Panc1 (cell line): Measurements from ENCODE around the gene MAFB. TPM values are rescaled to one million over a fixed set of nuclear protein-coding genes. Genes with fewer than 3 reads are reported as not detected.

Experiments used
- ATAC-seq: fragments of 200-7000 bp; cut with Tn5 transposase; 2 replicates; pipeline ENCODE4 v1.9.1; 2020; ENCODE audit warnings: mild to moderate bottlenecking, moderate library complexity
- BruUV-seq: library from RNA; stranded (reverse); fragments of 400-500 nt; replicated peaks from 2 replicates; lab custom pipeline; 2021; lab: Mats Ljungman, UMichigan
- CTCF ChIA-PET: fragments of 300-600 bp; sonication (Branson Sonifier 250); formaldehyde crosslinking; loops from one replicate; lab custom pipeline; 2022; ENCODE audit warnings: antibody characterized with exemption; lab: Charles Lee
- POLR2A ChIA-PET: fragments of 300-600 bp; sonication (Branson Sonifier 250); formaldehyde crosslinking; loops from one replicate; lab custom pipeline; 2022; ENCODE audit warnings: antibody characterized with exemption; lab: Charles Lee
- DNase-seq: peaks from one replicate; pipeline ENCODE4 v3.0.0-alpha.2; 2010; ENCODE audit warnings: low read depth, low spot score
- H3K27ac ChIP-seq: 2 replicates; pipeline ENCODE4 v1.5.1; 2011; ENCODE audit warnings: mild to moderate bottlenecking, low read length, inconsistent platforms
- H3K27me3 ChIP-seq: fragments of 200-500 bp; sonication (Bioruptor generic); 2 replicates; pipeline ENCODE4 v1.6.0; 2014; ENCODE audit warnings: low read length, inconsistent platforms; ENCODE audit not compliant: control insufficient read depth, insufficient read depth
- H3K36me3 ChIP-seq: fragments of 200-500 bp; sonication (Bioruptor generic); 2 replicates; pipeline ENCODE4 v1.5.1; 2014; ENCODE audit warnings: inconsistent platforms, mild to moderate bottlenecking, low read length, moderate library complexity; ENCODE audit not compliant: control insufficient read depth, insufficient read depth
- H3K4me1 ChIP-seq: 2 replicates; pipeline ENCODE4 v1.5.1; 2011; ENCODE audit warnings: inconsistent platforms, mild to moderate bottlenecking, low read length, moderate library complexity; ENCODE audit not compliant: control insufficient read depth, insufficient read depth
- H3K4me3 ChIP-seq, 2 experiments: 2 replicates each; pipeline ENCODE4 v1.5.1; 2011 to 2012; ENCODE audit warnings: low read depth in 2 of 2, low read length in 2 of 2, mild to moderate bottlenecking in 2 of 2, inconsistent platforms in 1 of 2, moderate library complexity in 1 of 2
- H3K9me3 ChIP-seq: fragments of 200-500 bp; sonication (Bioruptor generic); 2 replicates; pipeline ENCODE4 v1.5.1; 2014; ENCODE audit warnings: low read depth, mild to moderate bottlenecking, inconsistent platforms, low read length, moderate library complexity; ENCODE audit not compliant: control insufficient read depth, insufficient read depth
- CTCF ChIP-seq: fragments of 450-650 bp; IDR thresholded peaks from 2 replicates; pipeline ENCODE4 v1.5.1; 2017; ENCODE audit warnings: mild to moderate bottlenecking
- POLR2AphosphoS5 ChIP-seq: IDR thresholded peaks from 2 replicates; pipeline ENCODE4 v1.6.1; 2012; ENCODE audit warnings: mild to moderate bottlenecking, low read depth, low read length, moderate library complexity
- REST ChIP-seq, 2 experiments: IDR thresholded peaks; 2 replicates each; pipeline ENCODE4 v1.6.1; 2011 to 2012; ENCODE audit warnings: low read depth in 2 of 2, control low read depth in 1 of 2, low read length in 1 of 2, mild to moderate bottlenecking in 1 of 2, moderate library complexity in 1 of 2; ENCODE audit not compliant: insufficient read depth in 1 of 2
- SIN3A ChIP-seq: IDR thresholded peaks from 2 replicates; pipeline ENCODE4 v1.6.1; 2012; ENCODE audit warnings: low read depth, mild to moderate bottlenecking, low read length, moderate library complexity, borderline replicate concordance; ENCODE audit not compliant: insufficient read depth
- TCF7L2 ChIP-seq: IDR thresholded peaks from 2 replicates; pipeline ENCODE4 v1.6.1; 2011; ENCODE audit warnings: mild to moderate bottlenecking, low read depth, low read length, inconsistent platforms
- in situ Hi-C: cut with HindIII; loops from 2 replicates; pipeline ENCODE4 v1.10.0; 2016; ENCODE audit warnings: low sequenced_read_pairs, low pct_unique_long_range_greater_than_20kb
- intact Hi-C: fragments of 100-400 bp; cut with micrococcal nuclease; formaldehyde crosslinking; loops from one replicate; pipeline ENCODE4 v1.10.0; 2022; ENCODE audit not compliant: unreplicated experiment
- total RNA-seq: library from RNA; stranded (reverse); gene quantifications from one replicate; pipeline ENCODE4 v1.2.1, GENCODE V29; 2021; ENCODE audit not compliant: unreplicated experiment

Gene MAFB
- total RNA-seq, 1 experiment from 2014 or later = 0.28 TPM

DNA sequence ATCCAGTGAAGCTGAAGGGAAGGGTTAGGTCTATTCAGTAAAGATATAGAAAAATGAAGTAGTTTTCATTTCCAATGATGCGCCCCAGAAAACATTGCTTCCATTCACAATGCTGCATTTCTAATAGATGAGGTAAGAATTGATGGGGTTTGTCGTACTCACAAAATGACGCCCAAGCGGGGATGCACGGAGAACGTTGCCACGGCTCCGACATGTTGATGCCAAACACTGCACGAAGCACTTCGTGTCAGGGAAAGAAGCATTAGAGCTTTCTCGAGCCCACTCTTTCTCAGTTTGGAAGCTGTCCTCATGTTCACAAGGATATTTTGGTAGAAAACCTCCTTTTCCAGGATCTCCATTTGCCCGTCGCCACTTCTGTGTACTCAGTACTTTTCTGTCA lies 21.6 kb upstream of the MAFB start:
- TF ChIP-seq TCF7L2 (no peak), POLR2AphosphoS5 (no peak), REST (IDR thresholded peaks at IDR 0.05; ENCODE audit: insufficient read depth in 1 of 2, low read depth in 2 of 2, low read length in 1 of 2) (no peak), CTCF (no peak), SIN3A (no peak)
- no peaks in the 10 kb centered on the region for H3K4me1 ChIP-seq
- CTCF ChIA-PET = no interaction called here
- H3K27ac ChIP-seq = no peak overlapping the region
- no peak for ATAC-seq
- POLR2A ChIA-PET = interaction anchor here (0.6 kb wide), 1 partner anchor 38 kb away, joined by 3 read pairs; no protein-coding TSS in a partner anchor
- in situ Hi-C loops = no loop called here
- H3K4me3 ChIP-seq = no peak overlapping the region
- BruUV-seq = no TSS peak
- DNase-seq = no peak
- no peaks in the 10 kb centered on the region for H3K9me3 ChIP-seq
- intact Hi-C loops = no loop called here
- H3K36me3 ChIP-seq = no peaks in the 10 kb centered on the region
- H3K27me3 ChIP-seq = peaks cover 24% of the 10 kb centered on the region

DNA sequence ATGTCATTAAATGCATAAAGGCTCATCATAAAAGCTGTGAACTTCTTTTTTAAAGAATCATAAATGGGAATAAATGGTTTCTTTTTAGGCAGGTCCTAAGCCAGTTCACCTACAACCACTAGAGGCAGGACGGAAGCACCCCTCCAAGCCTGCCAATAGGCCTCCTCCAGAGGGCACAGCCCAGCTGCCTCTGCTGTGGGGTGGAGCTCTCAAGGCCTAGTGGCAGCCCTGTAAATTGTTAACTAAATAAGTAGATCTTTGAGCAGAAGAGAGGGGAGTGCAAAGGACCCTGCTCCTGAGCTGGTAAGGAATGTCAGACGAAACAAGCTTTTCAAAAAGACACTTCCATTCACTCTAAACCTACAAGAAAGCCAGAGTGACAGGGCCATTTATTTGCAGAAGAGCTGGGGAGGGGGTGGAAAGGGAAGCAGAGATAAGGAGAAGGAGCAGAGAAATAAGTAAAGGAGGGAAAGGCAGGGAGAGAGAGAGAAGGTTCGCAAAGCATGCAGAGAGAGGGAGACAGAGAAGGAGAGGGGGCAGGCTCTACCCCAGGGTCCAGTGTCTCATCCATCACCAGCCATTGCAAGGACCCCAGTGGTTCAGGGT lies 18.0 kb upstream of the MAFB start:
- in situ Hi-C loops = no loop called here
- DNase-seq (no peak), ATAC-seq (no peak)
- ChIA-PET CTCF (no interaction called here), POLR2A (no interaction called here)
- Histone ChIP-seq H3K9me3 (no peaks in the 10 kb centered on the region), H3K4me1 (no peaks in the 10 kb centered on the region), H3K4me3 (no peak overlapping the region), H3K36me3 (no peaks in the 10 kb centered on the region), H3K27ac (no peak overlapping the region), H3K27me3 (peaks cover 26% of the 10 kb centered on the region)
- no peak for TF ChIP-seq REST (IDR thresholded peaks at IDR 0.05; ENCODE audit: insufficient read depth in 1 of 2, low read depth in 2 of 2, low read length in 1 of 2)
- no peak for TF ChIP-seq POLR2AphosphoS5
- TF ChIP-seq TCF7L2 = no peak
- TF ChIP-seq CTCF = no peak
- no peak for TF ChIP-seq SIN3A
- intact Hi-C loops = loop anchor here (10.0 kb wide), 1 partner anchor 238 kb away; no protein-coding TSS in a partner anchor
- BruUV-seq = no TSS peak
